ENCODE measurements around the gene NEK4.
"Not testable (repeated sequence)": the region's sequence is repeated elsewhere in the genome, so short reads cannot be mapped to it uniquely, and the experiment has no call there.

NEK4 gene

GRCh38 chr3:52777959-52778805 lies 7.4 kb upstream of the NEK4 start:
- DNase-seq, result no peak

DNA sequence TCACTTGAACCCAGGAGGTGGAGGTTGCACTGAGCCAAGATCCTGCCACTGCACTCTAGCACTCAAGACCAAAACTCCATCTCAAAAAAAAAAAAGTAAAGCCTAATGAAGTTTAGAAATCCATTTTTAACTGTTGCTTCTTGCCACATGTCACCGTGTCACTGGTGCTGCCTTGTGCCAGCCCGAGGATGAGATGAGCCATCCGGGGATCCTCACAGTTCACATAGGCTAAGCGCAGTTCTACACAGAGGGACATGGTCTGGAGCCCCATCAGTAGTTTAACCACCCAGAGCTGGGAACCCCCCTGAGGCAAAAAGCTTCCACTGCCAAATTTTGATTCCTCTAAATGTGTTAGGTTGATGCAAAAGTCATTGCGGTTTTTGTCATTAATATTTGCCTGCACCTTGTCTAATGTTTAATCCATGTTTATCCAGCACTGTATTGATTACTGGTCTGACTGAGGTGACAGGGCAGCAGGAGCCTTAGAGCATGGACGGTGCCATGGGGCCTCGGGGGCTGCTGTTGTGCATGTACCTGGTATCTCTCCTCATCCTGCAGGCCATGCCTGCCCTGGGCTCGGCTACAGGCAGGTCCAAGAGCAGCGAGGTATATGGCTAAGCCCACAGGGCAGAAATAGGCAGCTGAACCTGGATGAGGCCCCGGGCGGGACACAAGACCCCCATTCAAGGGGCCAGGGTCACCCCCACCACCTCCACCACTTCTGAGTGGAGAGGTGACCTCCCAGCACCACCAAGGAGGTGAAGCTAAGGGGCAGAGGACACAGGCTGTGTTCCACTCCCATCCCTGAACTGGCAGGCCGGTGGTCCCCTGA lies 6.6 kb upstream of the NEK4 start, which contains the start of gene ITIH1:
TSS of gene ITIH1 (plus strand) at position 473 of the 832 bp plus-strand sequence. CDS start at position 490, 17 bp downstream.
- DNase-seq, result no peak

- not testable (repeated sequence) for DNase-seq
Observed at GRCh38 chr3:52776486-52776885, 5.7 kb upstream of the NEK4 start.

DNA sequence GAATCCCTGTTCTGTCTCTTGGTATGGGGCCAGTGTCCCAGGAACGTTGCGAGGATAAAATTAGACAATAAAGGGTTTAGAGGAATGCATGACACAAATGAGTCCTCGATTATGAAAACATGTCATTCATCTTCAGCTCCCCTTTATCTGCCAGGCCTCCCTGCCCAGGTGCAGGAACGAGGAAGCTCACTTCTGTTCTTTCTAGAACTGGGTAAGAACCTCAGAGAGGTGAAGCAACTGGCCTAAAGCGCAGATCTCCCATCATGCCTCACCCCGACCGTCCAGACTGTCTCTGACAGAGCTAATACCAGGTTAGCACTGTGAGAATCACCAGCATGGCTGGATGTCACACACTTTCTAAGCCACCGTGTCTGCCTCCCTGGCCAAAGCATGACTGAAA lies 5.1 kb upstream of the NEK4 start:
- DNase-seq, result no peak

DNA sequence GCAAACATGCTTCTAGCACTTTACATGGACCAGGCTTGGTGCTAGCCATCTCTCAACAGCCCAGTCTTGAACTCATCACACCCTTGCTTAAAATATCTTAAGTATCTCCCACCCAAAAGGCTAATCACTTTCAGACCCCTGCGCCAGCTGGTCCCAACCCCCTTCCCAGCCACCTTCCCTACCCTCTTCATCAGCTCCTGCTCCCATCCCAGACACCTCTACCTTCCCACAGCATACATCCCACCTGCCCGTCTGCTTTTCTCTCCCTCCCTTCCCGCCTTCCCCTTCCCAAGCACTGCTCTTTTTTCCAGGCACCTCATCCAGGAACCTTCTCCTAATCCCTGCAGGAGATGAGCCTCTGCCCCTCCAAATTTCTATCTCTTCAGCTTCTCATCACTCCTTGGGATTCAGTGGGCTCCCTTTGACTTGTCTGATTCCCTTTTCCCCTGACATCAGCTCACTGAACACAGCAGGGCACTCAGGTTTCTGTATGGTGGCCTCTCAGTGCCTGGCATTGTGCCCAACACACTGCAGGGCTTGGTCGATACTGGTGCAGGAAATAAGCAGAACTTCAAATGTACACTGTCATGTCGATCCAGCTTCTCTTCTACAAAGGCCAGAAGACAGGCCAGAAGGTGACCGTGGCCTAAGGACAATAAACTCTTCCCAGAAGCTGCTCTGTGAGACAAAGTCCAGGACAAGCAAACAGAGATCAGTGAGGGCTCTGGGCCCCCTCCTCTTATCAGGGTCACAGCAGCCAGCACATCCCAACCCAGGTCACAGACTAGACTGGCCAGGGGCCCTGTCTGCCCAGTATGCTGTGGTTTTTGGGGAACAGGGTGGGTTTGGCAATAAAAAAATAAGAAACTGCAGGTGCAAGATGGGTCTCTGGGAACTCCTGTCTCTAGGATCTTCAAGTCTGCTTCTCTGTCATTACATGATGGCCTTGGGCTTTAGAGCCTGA lies 4.4 kb upstream of the NEK4 start:
- no peak for DNase-seq

GRCh38 chr3:52774066-52774713 lies 3.5 kb upstream of the NEK4 start:
- no peak for DNase-seq

DNA sequence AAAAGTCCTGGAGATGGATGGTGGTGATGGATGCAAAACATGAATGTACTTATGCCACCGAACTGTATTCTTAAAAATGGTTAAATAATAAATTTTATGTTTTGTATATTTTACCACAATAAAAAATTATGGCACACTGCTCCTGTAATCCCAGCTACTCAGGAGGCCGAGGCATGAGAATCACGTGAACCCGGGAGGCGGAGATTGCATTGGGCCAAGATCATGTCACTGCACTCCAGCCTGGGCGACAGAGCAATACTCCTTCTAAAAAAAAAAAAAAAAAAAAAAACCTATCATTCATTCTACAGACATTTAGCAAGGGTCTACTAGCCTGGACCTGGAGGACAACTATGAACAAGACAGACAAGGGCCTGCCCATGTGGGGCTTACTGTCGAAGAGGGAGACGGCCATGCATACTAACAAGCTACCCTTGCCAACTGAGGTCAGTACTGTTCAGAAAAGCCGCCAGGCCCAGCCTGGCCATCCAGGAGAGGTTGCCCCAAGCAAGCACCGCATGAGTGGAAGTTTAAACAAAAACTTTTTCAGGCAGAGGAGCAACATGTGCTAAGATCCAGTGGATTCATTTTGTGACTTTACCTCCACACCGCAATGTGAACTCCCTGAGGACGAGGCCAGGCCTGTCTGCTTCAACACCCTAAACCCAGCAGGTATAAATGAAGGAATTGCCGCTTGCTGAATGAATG lies 2.8 kb upstream of the NEK4 start:
- no peak for DNase-seq

GRCh38 chr3:52771702-52772101 lies 962 bp upstream of the NEK4 start:
- no peak for DNase-seq

GRCh38 chr3:52771334-52771681 lies 568 bp upstream of the NEK4 start:
- no peak for DNase-seq

- DNase-seq, result no peak
Observed at GRCh38 chr3:52769786-52770455, 819 bp downstream of the NEK4 start.

- no peak for DNase-seq
Observed at GRCh38 chr3:52763466-52763865, 7.3 kb downstream of the NEK4 start.

GRCh38 chr3:52756141-52756540 lies 14.6 kb downstream of the NEK4 start:
- DNase-seq, result no peak

DNA sequence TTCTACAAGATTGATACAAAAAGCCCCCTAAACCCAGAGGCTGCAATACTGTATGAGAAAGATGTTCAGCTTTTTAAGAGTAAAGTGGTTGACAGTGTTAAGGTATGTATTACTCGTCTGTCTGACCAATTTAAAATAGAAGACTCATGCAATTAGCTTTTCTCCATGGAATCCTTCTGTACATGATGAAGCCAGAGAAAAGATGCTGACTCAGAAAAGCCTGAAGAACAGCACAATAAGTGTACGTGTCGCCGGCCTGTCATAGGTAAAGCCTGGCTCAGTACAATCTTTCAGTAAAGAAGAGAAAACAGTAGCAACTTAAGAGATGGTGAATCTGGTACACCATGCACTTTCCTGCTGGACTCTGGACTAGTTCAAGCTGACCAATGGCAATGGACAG lies 16.4 kb downstream of the NEK4 start:
- no peak for DNase-seq

GRCh38 chr3:52752045-52752660 lies 18.6 kb downstream of the NEK4 start:
- DNase-seq, result no peak

DNA sequence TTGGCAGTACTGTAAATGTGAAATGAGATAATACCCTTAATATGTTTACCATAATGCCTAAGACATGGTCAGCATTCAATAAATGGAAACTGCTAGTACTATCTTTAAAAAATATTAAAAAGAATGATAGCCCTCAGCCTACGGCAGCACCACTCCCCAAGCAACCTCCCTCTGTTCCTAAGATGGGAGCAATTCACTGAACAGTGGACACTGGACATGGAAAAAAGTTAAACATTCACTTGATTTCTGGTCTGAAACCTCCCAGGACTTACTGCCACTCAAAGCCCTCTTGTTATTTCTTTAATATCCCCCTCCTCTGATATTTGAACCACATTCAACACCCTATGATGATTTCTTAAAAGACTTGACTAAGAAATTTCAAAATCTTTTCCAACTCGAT lies 27.0 kb downstream of the NEK4 start:
- DNase-seq, result no peak

- DNase-seq, result no peak
Observed at GRCh38 chr3:52743152-52743551, 27.6 kb downstream of the NEK4 start.

GRCh38 chr3:52742418-52743041 lies 28.2 kb downstream of the NEK4 start:
- DNase-seq, result no peak

- DNase-seq, result no peak
Observed at GRCh38 chr3:52739730-52740129, 31.0 kb downstream of the NEK4 start.

GRCh38 chr3:52733256-52733891 lies 37.4 kb downstream of the NEK4 start:
- no peak for DNase-seq

- no peak for DNase-seq
Observed at GRCh38 chr3:52731590-52731989, 39.1 kb downstream of the NEK4 start.

All from DMS 273 treated with DMSO at 0.1 percent for 48 hours (cell line).